DND-41 (cell line): ENCODE results near the gene SH3BP1.

Experiments used
- ATAC-seq: fragments of 200-7000 bp; cut with Tn5 transposase; 3 replicates; pipeline ENCODE4 v1.9.1; 2021; ENCODE audit warnings: low read depth; ENCODE audit not compliant: insufficient read depth
- DNase-seq: peaks from one replicate; pipeline ENCODE4 v3.0.0-alpha.2; 2020
- H2AFZ ChIP-seq: 2 replicates; pipeline ENCODE4 v1.6.0; 2012; ENCODE audit warnings: low read depth, low read length
- H3K27ac ChIP-seq: 2 replicates; pipeline ENCODE4 v1.5.1; 2012; ENCODE audit warnings: low read length, inconsistent platforms
- H3K27me3 ChIP-seq: fragments of 200-600 bp; sonication (generic); 2 replicates; pipeline ENCODE4 v1.6.0; 2012; ENCODE audit warnings: low read length, mild to moderate bottlenecking, inconsistent platforms; ENCODE audit not compliant: insufficient read depth, poor library complexity
- H3K36me3 ChIP-seq: 2 replicates; pipeline ENCODE4 v1.5.1; 2012; ENCODE audit warnings: low read length, inconsistent platforms; ENCODE audit not compliant: insufficient read depth
- H3K4me1 ChIP-seq: 2 replicates; pipeline ENCODE4 v1.5.1; 2012; ENCODE audit warnings: mild to moderate bottlenecking, low read length; ENCODE audit not compliant: insufficient read depth
- H3K4me2 ChIP-seq: 2 replicates; pipeline ENCODE4 v1.6.0; 2012; ENCODE audit warnings: mild to moderate bottlenecking, moderate library complexity, low read length, inconsistent platforms; ENCODE audit not compliant: insufficient read depth
- H3K4me3 ChIP-seq, 2 experiments: fragments of 200-600 bp in 1 of 2; shearing (Covaris generic) in 1 of 2; 2 replicates each; pipeline ENCODE4 v1.5.1; 2012 to 2016; ENCODE audit warnings: inconsistent platforms in 2 of 2, low read length in 2 of 2, mild to moderate bottlenecking in 2 of 2, low read depth in 1 of 2, moderate library complexity in 1 of 2
- H3K79me2 ChIP-seq: 2 replicates; pipeline ENCODE4 v1.6.0; 2012; ENCODE audit warnings: low read length, inconsistent platforms; ENCODE audit not compliant: insufficient read depth
- H3K9ac ChIP-seq: 2 replicates; pipeline ENCODE4 v1.6.0; 2012; ENCODE audit warnings: low read depth, mild to moderate bottlenecking, inconsistent platforms, low read length, moderate library complexity
- H3K9me3 ChIP-seq: 2 replicates; pipeline ENCODE4 v1.5.1; 2012; ENCODE audit warnings: low read length, moderate library complexity, mild to moderate bottlenecking, inconsistent platforms; ENCODE audit not compliant: insufficient read depth, severe bottlenecking
- H4K20me1 ChIP-seq: 2 replicates; pipeline ENCODE4 v1.6.0; 2012; ENCODE audit warnings: low read length; ENCODE audit not compliant: insufficient read depth
- EZH2 ChIP-seq: IDR thresholded peaks from 3 replicates; pipeline ENCODE4 v1.6.1; 2012; ENCODE audit warnings: borderline replicate concordance, low read depth, mild to moderate bottlenecking, moderate library complexity, low read length, inconsistent platforms; ENCODE audit not compliant: severe bottlenecking
- TF ChIP-seq, protein P1 (sequence below): IDR thresholded peaks from 2 replicates; pipeline ENCODE4 v1.5.1; 2012; ENCODE audit warnings: borderline replicate concordance, low read length, moderate library complexity, mild to moderate bottlenecking; ENCODE audit not compliant: poor library complexity, severe bottlenecking; ENCODE audit errors: extremely low read depth

The SH3BP1 gene

GRCh38 chr22:37643225-37643847 is 3.9 kb downstream of the SH3BP1 start:
- ATAC-seq (peak; percentile 88), DNase-seq (peak; percentile 86)
- peak overlapping the region; percentile 62 for H2AFZ ChIP-seq

GRCh38 chr22:37647317-37647716 is 7.8 kb downstream of the SH3BP1 start:
- H3K36me3 ChIP-seq: peaks cover 7% of the 10 kb centered on the region; the same call in 1 of the 2 replicates
- ATAC-seq (no peak), DNase-seq (no peak)

More at GRCh38 chr22:37643225-37643847, 3.9 kb downstream of the SH3BP1 start:
- peaks cover 27% of the 10 kb centered on the region for H3K4me1 ChIP-seq
- no peaks in the 10 kb centered on the region for H4K20me1 ChIP-seq
- H3K36me3 ChIP-seq: peaks cover 3% of the 10 kb centered on the region; the same call in 1 of the 2 replicates
- no peak overlapping the region for H3K4me3 ChIP-seq
- no peaks in the 10 kb centered on the region for H3K79me2 ChIP-seq
- H3K9ac ChIP-seq: 0 out of 2 replicates have a peak overlapping the region, but pooled peaks have one; percentile 10
- H3K9me3 ChIP-seq: no peaks in the 10 kb centered on the region
- H3K27me3 ChIP-seq: peaks cover 3% of the 10 kb centered on the region
- TF ChIP-seq, protein P1, sequence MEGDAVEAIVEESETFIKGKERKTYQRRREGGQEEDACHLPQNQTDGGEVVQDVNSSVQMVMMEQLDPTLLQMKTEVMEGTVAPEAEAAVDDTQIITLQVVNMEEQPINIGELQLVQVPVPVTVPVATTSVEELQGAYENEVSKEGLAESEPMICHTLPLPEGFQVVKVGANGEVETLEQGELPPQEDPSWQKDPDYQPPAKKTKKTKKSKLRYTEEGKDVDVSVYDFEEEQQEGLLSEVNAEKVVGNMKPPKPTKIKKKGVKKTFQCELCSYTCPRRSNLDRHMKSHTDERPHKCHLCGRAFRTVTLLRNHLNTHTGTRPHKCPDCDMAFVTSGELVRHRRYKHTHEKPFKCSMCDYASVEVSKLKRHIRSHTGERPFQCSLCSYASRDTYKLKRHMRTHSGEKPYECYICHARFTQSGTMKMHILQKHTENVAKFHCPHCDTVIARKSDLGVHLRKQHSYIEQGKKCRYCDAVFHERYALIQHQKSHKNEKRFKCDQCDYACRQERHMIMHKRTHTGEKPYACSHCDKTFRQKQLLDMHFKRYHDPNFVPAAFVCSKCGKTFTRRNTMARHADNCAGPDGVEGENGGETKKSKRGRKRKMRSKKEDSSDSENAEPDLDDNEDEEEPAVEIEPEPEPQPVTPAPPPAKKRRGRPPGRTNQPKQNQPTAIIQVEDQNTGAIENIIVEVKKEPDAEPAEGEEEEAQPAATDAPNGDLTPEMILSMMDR: peak; percentile 93
- no peak for TF ChIP-seq EZH2
- H3K27ac ChIP-seq: peak overlapping the region; percentile 44; the same call in 1 of the 2 replicates
- H3K4me2 ChIP-seq: no peak overlapping the region

GRCh38 chr22:37647928-37648327 is 8.5 kb downstream of the SH3BP1 start:
- H3K36me3 ChIP-seq: peaks cover 7% of the 10 kb centered on the region; the same call in 1 of the 2 replicates

More at GRCh38 chr22:37647317-37647716, 7.8 kb downstream of the SH3BP1 start:
- H3K4me3 ChIP-seq: no peak overlapping the region
- H3K27me3 ChIP-seq: no peaks in the 10 kb centered on the region
- H2AFZ ChIP-seq: no peak overlapping the region
- H3K4me2 ChIP-seq: no peak overlapping the region
- no peaks in the 10 kb centered on the region for H3K9me3 ChIP-seq
- H3K4me1 ChIP-seq: no peaks in the 10 kb centered on the region
- TF ChIP-seq, protein P1: no peak
- no peak for TF ChIP-seq EZH2
- H3K79me2 ChIP-seq: no peaks in the 10 kb centered on the region
- no peak overlapping the region for H3K9ac ChIP-seq
- H4K20me1 ChIP-seq: no peaks in the 10 kb centered on the region
- no peak overlapping the region for H3K27ac ChIP-seq

More at GRCh38 chr22:37647928-37648327, 8.5 kb downstream of the SH3BP1 start:
- H3K4me1 ChIP-seq: no peaks in the 10 kb centered on the region
- H3K4me2 ChIP-seq: no peak overlapping the region
- TF ChIP-seq, protein P1: no peak
- no peak for TF ChIP-seq EZH2
- ATAC-seq (no peak), DNase-seq (no peak)
- no peaks in the 10 kb centered on the region for H3K79me2 ChIP-seq
- no peaks in the 10 kb centered on the region for H3K9me3 ChIP-seq
- no peak overlapping the region for H3K9ac ChIP-seq
- no peaks in the 10 kb centered on the region for H4K20me1 ChIP-seq
- no peak overlapping the region for H3K4me3 ChIP-seq
- H2AFZ ChIP-seq: no peak overlapping the region
- H3K27ac ChIP-seq: no peak overlapping the region
- H3K27me3 ChIP-seq: no peaks in the 10 kb centered on the region
